HCT116 (cell line): ENCODE data around the gene CDR2L. TPM values are rescaled to one million over a fixed set of nuclear protein-coding genes. Genes with fewer than 3 reads are reported as not detected.

Source experiments
- ATAC-seq: fragments of 200-7000 bp; cut with Tn5 transposase; 2 replicates; pipeline ENCODE4 v1.9.1; 2020; ENCODE audit warnings: mild to moderate bottlenecking, moderate library complexity
- BruUV-seq: library from RNA; stranded (reverse); fragments of 400-500 nt; replicated peaks from 2 replicates; lab custom pipeline; 2021; lab: Mats Ljungman, UMichigan
- CTCF ChIA-PET: fragments of 300-600 bp; sonication (Branson Sonifier 250); formaldehyde crosslinking; loops from one replicate; lab custom pipeline; 2021; ENCODE audit warnings: antibody characterized with exemption; lab: Charles Lee
- POLR2A ChIA-PET: fragments of 300-600, 350-600 bp; sonication (Branson Sonifier 250); formaldehyde crosslinking; loops from one replicate; lab custom pipeline; 2021; ENCODE audit warnings: antibody characterized with exemption; lab: Charles Lee
- RAD21 ChIA-PET, 2 experiments: fragments of 300-600 bp; sonication (Branson Sonifier 250); formaldehyde crosslinking; loops; one replicate each; lab custom pipeline; 2023; ENCODE audit warnings: low total read pairs in 2 of 2; ENCODE audit not compliant: uncharacterized antibody in 2 of 2, unreplicated experiment in 2 of 2, low non-redundant PET in 1 of 2; lab: Charles Lee
- DNase-seq: peaks from one replicate; pipeline ENCODE4 v3.0.0-alpha.2; 2010; ENCODE audit warnings: low read depth, low spot score
- H2AFZ ChIP-seq: fragments of 200-600 bp; shearing (Covaris generic), sonication (generic); 2 replicates; pipeline ENCODE4 v1.6.1; 2017; ENCODE audit warnings: low read depth, mixed run types, mixed read lengths, antibody characterized with exemption, low read length; ENCODE audit not compliant: poor library complexity, severe bottlenecking
- H3K27ac ChIP-seq: 2 replicates; pipeline ENCODE4 v1.5.1; 2012; ENCODE audit warnings: low read depth, low read length
- H3K27me3 ChIP-seq: fragments of 200-600 bp; sonication (generic); 2 replicates; pipeline ENCODE4 v1.6.1; 2016; ENCODE audit warnings: mixed run types, low read length, mixed read lengths; ENCODE audit not compliant: insufficient read depth
- H3K36me3 ChIP-seq, 2 experiments: fragments of 200-500 bp in 1 of 2; fragments of 200-600 bp in 1 of 2; sonication (Bioruptor generic) in 1 of 2; sonication (generic) in 1 of 2; 2 replicates each; pipeline versions ENCODE4 v1.5.1 to v1.6.1; 2014 to 2016; ENCODE audit warnings: low read length in 2 of 2, inconsistent platforms in 1 of 2, mixed read lengths in 1 of 2, mixed run types in 1 of 2; ENCODE audit not compliant: insufficient read depth in 2 of 2, control insufficient read depth in 1 of 2
- H3K4me1 ChIP-seq, 2 experiments: fragments of 200-600 bp in 1 of 2; sonication (generic) in 1 of 2; 2 replicates each; pipeline versions ENCODE4 v1.5.1 to v1.6.1; 2012 to 2017; ENCODE audit warnings: low read length in 2 of 2, inconsistent platforms in 1 of 2, mild to moderate bottlenecking in 1 of 2, mixed read lengths in 1 of 2, mixed run types in 1 of 2, moderate library complexity in 1 of 2; ENCODE audit not compliant: insufficient read depth in 2 of 2, control insufficient read depth in 1 of 2
- H3K4me2 ChIP-seq: fragments of 200-600 bp; sonication (generic); 2 replicates; pipeline ENCODE4 v1.6.1; 2017; ENCODE audit warnings: mixed run types, low read length, mixed read lengths
- H3K4me3 ChIP-seq, 2 experiments: fragments of 200-600 bp in 1 of 2; sonication (generic) in 1 of 2; replicated peaks in 1 of 2; 2 replicates each; pipeline ENCODE4 v1.5.1; 2011 to 2016; ENCODE audit warnings: low read length in 2 of 2, control low read depth in 1 of 2, low read depth in 1 of 2, mild to moderate bottlenecking in 1 of 2, mixed read lengths in 1 of 2, mixed run types in 1 of 2
- H3K79me2 ChIP-seq: fragments of 200-600 bp; sonication (generic); 2 replicates; pipeline ENCODE4 v1.6.1; 2017; ENCODE audit warnings: mild to moderate bottlenecking, mixed run types, low read length, moderate library complexity, mixed read lengths; ENCODE audit not compliant: insufficient read depth
- H3K9ac ChIP-seq: fragments of 200-600 bp; sonication (generic); 2 replicates; pipeline ENCODE4 v1.6.1; 2016; ENCODE audit warnings: low read length, mixed read lengths
- H3K9me2 ChIP-seq: fragments of 200-600 bp; sonication (generic), shearing (Covaris generic); 2 replicates; pipeline ENCODE4 v1.6.1; 2017; ENCODE audit warnings: mixed run types, mild to moderate bottlenecking, moderate library complexity; ENCODE audit not compliant: insufficient read depth
- H3K9me3 ChIP-seq, 2 experiments: fragments of 200-500 bp in 1 of 2; fragments of 200-600 bp in 1 of 2; sonication (Bioruptor generic) in 1 of 2; sonication (generic) in 1 of 2; 2 replicates each; pipeline ENCODE4 v1.6.1; 2014 to 2017; ENCODE audit warnings: low read length in 2 of 2, mixed read lengths in 2 of 2, inconsistent platforms in 1 of 2, low read depth in 1 of 2, mild to moderate bottlenecking in 1 of 2, mixed run types in 1 of 2, moderate library complexity in 1 of 2; ENCODE audit not compliant: control insufficient read depth in 1 of 2, insufficient read depth in 1 of 2
- H4K20me1 ChIP-seq: fragments of 200-600 bp; sonication (generic), shearing (Covaris generic); 2 replicates; pipeline ENCODE4 v1.6.1; 2017; ENCODE audit warnings: mixed run types, mild to moderate bottlenecking, moderate library complexity; ENCODE audit not compliant: insufficient read depth
- CEBPB ChIP-seq: IDR thresholded peaks from 2 replicates; pipeline ENCODE4 v1.6.1; 2012; ENCODE audit warnings: low read depth
- EZH2 ChIP-seq: fragments of 200-600 bp; sonication (generic); IDR thresholded peaks from 2 replicates; pipeline ENCODE4 v1.6.1; 2017; ENCODE audit warnings: antibody characterized with exemption, mixed run types
- POLR2A ChIP-seq: IDR thresholded peaks from 2 replicates; pipeline ENCODE4 v1.7.0; 2011; ENCODE audit warnings: borderline replicate concordance; ENCODE audit not compliant: insufficient read depth, insufficient read length; ENCODE audit errors: extremely low read depth
- RAD21 ChIP-seq: IDR thresholded peaks from 2 replicates; pipeline ENCODE4 v1.6.1; 2012; ENCODE audit warnings: low read depth, mild to moderate bottlenecking
- SRF ChIP-seq: IDR thresholded peaks from 2 replicates; pipeline ENCODE4 v1.6.1; 2012; ENCODE audit warnings: low read depth
- ZFX ChIP-seq: fragments of 450-650 bp; IDR thresholded peaks from 2 replicates; pipeline ENCODE4 v1.6.1; 2017
- intact Hi-C: fragments of 100-400 bp; cut with micrococcal nuclease; formaldehyde crosslinking; loops from 2 replicates; pipeline ENCODE4 v1.10.0; 2022
- total RNA-seq: library from RNA; stranded (reverse); gene quantifications from one replicate; pipeline ENCODE4 v1.2.1, GENCODE V29; 2021; ENCODE audit not compliant: unreplicated experiment
- TF ChIP-seq, protein P1 (sequence below): IDR thresholded peaks from 2 replicates; pipeline ENCODE4 v1.6.1; 2011; ENCODE audit warnings: mild to moderate bottlenecking, low read length, moderate library complexity; ENCODE audit not compliant: insufficient replicate concordance; ENCODE audit errors: extremely low read depth

CDR2L gene
- total RNA-seq, 1 experiment from 2014 or later, result 26.5 TPM

DNA sequence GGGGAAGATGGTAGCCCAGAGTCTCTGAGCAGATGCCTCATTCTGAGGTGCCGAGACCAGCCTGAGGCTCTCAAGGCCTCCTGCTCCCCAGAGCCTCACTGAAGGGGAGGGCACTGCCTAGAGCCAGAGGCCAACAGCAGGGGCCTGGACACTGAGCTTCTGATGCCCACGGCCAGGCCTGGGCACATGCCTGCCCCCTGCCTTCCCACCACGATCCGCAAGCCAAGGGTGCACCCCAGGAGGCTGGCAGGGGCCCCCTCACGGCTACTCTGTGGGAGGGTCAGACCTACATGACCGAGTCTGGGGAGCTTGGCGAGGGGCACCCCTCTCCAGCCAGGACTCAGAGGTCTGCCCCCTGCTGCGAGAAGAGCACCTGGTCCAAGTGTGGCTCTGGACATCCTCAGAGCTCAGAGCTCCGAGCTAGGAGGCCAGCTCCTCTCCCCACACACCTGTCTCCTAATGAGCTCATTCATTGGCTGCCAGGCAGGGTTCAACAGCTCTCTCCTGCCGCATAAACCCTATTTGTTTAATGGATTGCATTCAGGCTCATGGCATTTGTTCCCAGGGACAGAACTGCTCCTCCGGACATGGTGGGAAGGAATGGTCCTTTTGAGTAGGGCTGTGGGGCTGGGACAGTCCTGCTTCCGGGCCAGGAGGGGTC, 37.8 kb upstream of the CDR2L start:
- Histone ChIP-seq H2AFZ (no peak overlapping the region), H3K4me1 (peaks cover 2 to 19% of the 10 kb centered on the region in 2 experiments; a peak in 3 of 4 replicates), H3K9ac (no peak overlapping the region), H3K4me3 (no peak overlapping the region), H3K27ac (no peak overlapping the region), H3K4me2 (no peak overlapping the region), H3K36me3 (no peaks in the 10 kb centered on the region), H3K9me2 (no peaks in the 10 kb centered on the region), H3K27me3 (no peaks in the 10 kb centered on the region), H4K20me1 (no peaks in the 10 kb centered on the region), H3K9me3 (no peaks in the 10 kb centered on the region), H3K79me2 (no peaks in the 10 kb centered on the region)
- POLR2A ChIA-PET, result no interaction called here
- no peak for DNase-seq
- ATAC-seq, result peak; percentile 9; the same call in 1 of the 2 replicates
- BruUV-seq, result no TSS peak
- intact Hi-C loops, result no loop called here
- RAD21 ChIA-PET, result no interaction called here
- CTCF ChIA-PET, result interaction anchor here (1.4 to 4.1 kb wide), 3 partner anchors 8 to 26 kb away, joined by 6 to 24 read pairs (median 10); partner anchors contain the start of gene OTOP2
- TF ChIP-seq ZFX, result no peak
- TF ChIP-seq SRF, result no peak
- TF ChIP-seq, protein P1, sequence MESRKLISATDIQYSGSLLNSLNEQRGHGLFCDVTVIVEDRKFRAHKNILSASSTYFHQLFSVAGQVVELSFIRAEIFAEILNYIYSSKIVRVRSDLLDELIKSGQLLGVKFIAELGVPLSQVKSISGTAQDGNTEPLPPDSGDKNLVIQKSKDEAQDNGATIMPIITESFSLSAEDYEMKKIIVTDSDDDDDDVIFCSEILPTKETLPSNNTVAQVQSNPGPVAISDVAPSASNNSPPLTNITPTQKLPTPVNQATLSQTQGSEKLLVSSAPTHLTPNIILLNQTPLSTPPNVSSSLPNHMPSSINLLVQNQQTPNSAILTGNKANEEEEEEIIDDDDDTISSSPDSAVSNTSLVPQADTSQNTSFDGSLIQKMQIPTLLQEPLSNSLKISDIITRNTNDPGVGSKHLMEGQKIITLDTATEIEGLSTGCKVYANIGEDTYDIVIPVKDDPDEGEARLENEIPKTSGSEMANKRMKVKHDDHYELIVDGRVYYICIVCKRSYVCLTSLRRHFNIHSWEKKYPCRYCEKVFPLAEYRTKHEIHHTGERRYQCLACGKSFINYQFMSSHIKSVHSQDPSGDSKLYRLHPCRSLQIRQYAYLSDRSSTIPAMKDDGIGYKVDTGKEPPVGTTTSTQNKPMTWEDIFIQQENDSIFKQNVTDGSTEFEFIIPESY, result no peak
- TF ChIP-seq POLR2A, result no peak
- no peak for TF ChIP-seq CEBPB

DNA sequence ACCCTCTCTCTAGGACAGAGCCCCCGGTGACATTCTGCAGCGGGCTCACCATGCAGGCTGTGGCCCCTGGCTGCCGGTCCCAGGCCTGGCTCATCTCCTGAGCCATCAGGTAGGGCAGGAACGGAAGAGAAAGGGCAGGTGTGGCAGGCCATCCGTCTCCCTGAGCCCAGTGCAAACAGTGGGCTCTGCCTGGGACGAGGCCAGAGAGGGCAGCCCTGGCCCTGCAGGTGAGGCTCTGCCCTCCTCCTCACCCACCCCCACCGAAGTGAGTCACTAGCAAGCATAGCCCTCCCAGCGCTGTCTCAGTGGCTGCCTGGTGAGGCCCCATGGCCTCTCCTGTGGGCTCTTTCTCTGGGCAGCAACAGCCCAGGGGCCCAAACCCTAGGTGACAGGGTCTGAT, 37.2 kb upstream of the CDR2L start:
- no peaks in the 10 kb centered on the region for H3K27me3 ChIP-seq
- no peak for TF ChIP-seq RAD21
- no peak for TF ChIP-seq EZH2
- no peak for TF ChIP-seq SRF
- no peak for TF ChIP-seq POLR2A
- intact Hi-C loops, result no loop called here
- no peak overlapping the region for H3K27ac ChIP-seq
- RAD21 ChIA-PET, result no interaction called here
- H3K4me1 ChIP-seq, result peaks cover 2 to 19% of the 10 kb centered on the region in 2 experiments; a peak in 3 of 4 replicates
- H4K20me1 ChIP-seq, result no peaks in the 10 kb centered on the region
- no peak overlapping the region for H2AFZ ChIP-seq
- H3K9ac ChIP-seq, result no peak overlapping the region
- H3K36me3 ChIP-seq, result no peaks in the 10 kb centered on the region
- no peak overlapping the region for H3K4me3 ChIP-seq
- BruUV-seq, result no TSS peak
- no peaks in the 10 kb centered on the region for H3K9me3 ChIP-seq
- POLR2A ChIA-PET, result no interaction called here
- CTCF ChIA-PET, result interaction anchor here (1.4 to 4.1 kb wide), 3 partner anchors 8 to 26 kb away, joined by 6 to 24 read pairs (median 10); partner anchors contain the start of gene OTOP2
- ATAC-seq, result peak; percentile 45
- H3K4me2 ChIP-seq, result no peak overlapping the region
- no peaks in the 10 kb centered on the region for H3K9me2 ChIP-seq
- no peak for DNase-seq
- no peaks in the 10 kb centered on the region for H3K79me2 ChIP-seq
